Neural crest cell (in vitro differentiated cells): ENCODE measurements around the gene ORC3. TPM values are rescaled to one million over a fixed set of nuclear protein-coding genes. Genes with fewer than 3 reads are reported as not detected.

Experiments
- DNase-seq: peaks from one replicate; pipeline ENCODE4 v3.0.0; 2021; ENCODE audit warnings: low read depth, mixed read lengths, low spot score
- H3K27ac Mint-ChIP-seq: one replicate; pipeline ENCODE4 v1.8.0; 2021; ENCODE audit warnings: mild to moderate bottlenecking, mixed read lengths; ENCODE audit not compliant: unreplicated experiment
- H3K27me3 Mint-ChIP-seq: 2 replicates; pipeline ENCODE4 v1.8.0; 2021; ENCODE audit warnings: low read depth, mild to moderate bottlenecking, mixed read lengths
- H3K36me3 Mint-ChIP-seq: 2 replicates; pipeline ENCODE4 v1.8.0; 2021; ENCODE audit warnings: low read depth, mild to moderate bottlenecking, mixed read lengths
- H3K4me1 Mint-ChIP-seq: 2 replicates; pipeline ENCODE4 v1.8.0; 2021; ENCODE audit warnings: mixed read lengths
- H3K4me3 Mint-ChIP-seq: one replicate; pipeline ENCODE4 v1.8.0; 2021; ENCODE audit warnings: mild to moderate bottlenecking, mixed read lengths
- H3K9me3 Mint-ChIP-seq: 2 replicates; pipeline ENCODE4 v1.8.0; 2021; ENCODE audit warnings: mixed read lengths
- total RNA-seq: library from RNA; stranded (reverse); gene quantifications from 2 replicates; pipeline ENCODE4 v1.2.1, GENCODE V29; 2021
- TF ChIP-seq, protein P1 (sequence below): fragments of 200-600 bp; sonication (generic); conservative IDR thresholded peaks from 2 replicates; pipeline ENCODE4 v1.5.0; 2021; ENCODE audit warnings: antibody characterized with exemption, mild to moderate bottlenecking

Gene ORC3
- total RNA-seq, 1 donor from 2014 or later = 37.3 TPM

DNA sequence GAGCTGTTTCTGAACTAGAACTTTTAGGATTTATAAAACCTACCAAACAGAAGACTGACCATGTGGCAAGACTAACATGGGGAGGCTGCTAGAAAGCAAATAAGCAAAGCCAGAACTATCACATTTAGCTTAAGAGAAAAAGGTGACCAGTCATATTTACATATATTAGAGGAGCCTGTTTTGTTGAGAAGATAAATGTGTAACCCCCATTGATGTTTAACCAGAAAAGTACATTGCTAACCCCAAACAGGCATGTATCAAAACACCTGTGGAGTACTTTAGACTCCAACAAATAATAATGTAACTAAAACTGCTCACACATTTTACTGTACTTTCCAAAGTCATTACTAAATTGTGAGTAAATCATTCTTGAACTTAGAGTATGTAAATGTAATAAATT lies 77.1 kb downstream of the ORC3 start:
- Mint-ChIP-seq H3K36me3 (peaks cover 15% of the 10 kb centered on the region), H3K27ac (no peak overlapping the region), H3K27me3 (no peaks in the 10 kb centered on the region), H3K4me3 (no peak overlapping the region), H3K9me3 (no peaks in the 10 kb centered on the region), H3K4me1 (peaks cover 4% of the 10 kb centered on the region)
- no peak for DNase-seq
- TF ChIP-seq, protein P1, sequence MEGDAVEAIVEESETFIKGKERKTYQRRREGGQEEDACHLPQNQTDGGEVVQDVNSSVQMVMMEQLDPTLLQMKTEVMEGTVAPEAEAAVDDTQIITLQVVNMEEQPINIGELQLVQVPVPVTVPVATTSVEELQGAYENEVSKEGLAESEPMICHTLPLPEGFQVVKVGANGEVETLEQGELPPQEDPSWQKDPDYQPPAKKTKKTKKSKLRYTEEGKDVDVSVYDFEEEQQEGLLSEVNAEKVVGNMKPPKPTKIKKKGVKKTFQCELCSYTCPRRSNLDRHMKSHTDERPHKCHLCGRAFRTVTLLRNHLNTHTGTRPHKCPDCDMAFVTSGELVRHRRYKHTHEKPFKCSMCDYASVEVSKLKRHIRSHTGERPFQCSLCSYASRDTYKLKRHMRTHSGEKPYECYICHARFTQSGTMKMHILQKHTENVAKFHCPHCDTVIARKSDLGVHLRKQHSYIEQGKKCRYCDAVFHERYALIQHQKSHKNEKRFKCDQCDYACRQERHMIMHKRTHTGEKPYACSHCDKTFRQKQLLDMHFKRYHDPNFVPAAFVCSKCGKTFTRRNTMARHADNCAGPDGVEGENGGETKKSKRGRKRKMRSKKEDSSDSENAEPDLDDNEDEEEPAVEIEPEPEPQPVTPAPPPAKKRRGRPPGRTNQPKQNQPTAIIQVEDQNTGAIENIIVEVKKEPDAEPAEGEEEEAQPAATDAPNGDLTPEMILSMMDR = no peak

DNA sequence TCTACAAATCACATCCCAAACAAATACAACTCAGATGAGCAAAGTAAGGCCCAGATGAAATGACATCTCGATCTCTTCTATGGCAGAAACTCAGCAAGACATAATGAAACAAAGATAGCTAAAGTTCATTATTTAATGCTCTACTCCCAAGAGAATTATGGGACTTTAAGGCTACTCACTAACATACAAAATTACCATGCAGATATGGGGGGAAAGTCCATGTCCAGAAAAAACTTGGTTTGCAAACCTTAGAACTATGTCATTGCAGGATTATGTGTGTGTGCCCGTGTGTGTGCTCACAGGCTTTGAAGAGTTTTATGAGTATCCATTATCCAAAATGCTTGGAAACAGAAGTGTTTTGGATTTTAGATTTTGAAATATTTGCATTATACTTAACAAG lies 78.1 kb downstream of the ORC3 start:
- no peaks in the 10 kb centered on the region for H3K9me3 Mint-ChIP-seq
- H3K4me3 Mint-ChIP-seq = no peak overlapping the region
- no peaks in the 10 kb centered on the region for H3K27me3 Mint-ChIP-seq
- peaks cover 18% of the 10 kb centered on the region for H3K36me3 Mint-ChIP-seq
- TF ChIP-seq, protein P1 = no peak
- H3K27ac Mint-ChIP-seq = no peak overlapping the region
- DNase-seq = no peak
- H3K4me1 Mint-ChIP-seq = peaks cover 4% of the 10 kb centered on the region

DNA sequence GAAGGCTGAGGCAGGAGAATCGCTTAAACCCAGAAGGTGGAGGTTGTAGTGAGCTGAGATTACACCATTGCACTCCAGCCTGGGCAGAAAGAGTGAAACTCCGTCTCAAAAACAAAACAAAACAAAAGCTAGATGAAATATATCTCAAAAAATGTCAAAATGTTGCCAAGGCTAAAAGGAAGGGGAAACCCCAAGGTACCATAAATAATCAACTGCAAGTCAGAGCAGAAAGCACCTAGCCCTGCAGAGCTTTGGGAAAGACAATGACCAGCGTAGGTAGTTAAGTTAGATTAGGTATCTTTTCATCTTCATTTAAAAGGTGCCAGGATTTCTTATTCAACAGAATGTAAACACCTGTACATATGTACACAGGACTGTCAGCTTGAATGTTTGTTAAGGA lies 79.1 kb downstream of the ORC3 start:
- Mint-ChIP-seq H3K27ac (no peak overlapping the region), H3K36me3 (peaks cover 18% of the 10 kb centered on the region), H3K4me3 (no peak overlapping the region), H3K27me3 (no peaks in the 10 kb centered on the region), H3K4me1 (no peaks in the 10 kb centered on the region), H3K9me3 (no peaks in the 10 kb centered on the region)
- TF ChIP-seq, protein P1 = no peak
- no peak for DNase-seq

DNA sequence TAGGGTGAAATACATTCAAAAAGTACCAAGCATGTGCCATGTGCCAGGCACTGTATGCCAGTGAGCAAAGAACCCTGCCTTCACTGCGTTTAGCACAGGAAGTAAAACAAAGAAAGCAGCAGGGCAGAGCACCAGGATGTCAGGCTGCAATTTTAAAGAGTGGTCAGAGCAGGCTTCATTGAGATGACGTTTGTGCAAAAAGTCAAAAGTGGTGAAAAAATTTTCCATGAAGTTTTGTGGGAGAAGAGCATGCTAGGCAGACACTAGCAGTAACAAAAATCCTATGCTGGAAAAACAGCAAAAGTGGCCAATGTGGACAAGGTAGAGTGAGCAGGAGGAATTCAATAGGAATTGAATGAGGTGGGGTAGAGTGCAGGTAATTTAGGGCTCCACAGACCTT lies 80.8 kb downstream of the ORC3 start:
- Mint-ChIP-seq H3K27me3 (no peaks in the 10 kb centered on the region), H3K4me3 (no peak overlapping the region), H3K9me3 (no peaks in the 10 kb centered on the region), H3K27ac (no peak overlapping the region), H3K4me1 (no peaks in the 10 kb centered on the region), H3K36me3 (peaks cover 21% of the 10 kb centered on the region)
- TF ChIP-seq, protein P1 = no peak
- no peak for DNase-seq

DNA sequence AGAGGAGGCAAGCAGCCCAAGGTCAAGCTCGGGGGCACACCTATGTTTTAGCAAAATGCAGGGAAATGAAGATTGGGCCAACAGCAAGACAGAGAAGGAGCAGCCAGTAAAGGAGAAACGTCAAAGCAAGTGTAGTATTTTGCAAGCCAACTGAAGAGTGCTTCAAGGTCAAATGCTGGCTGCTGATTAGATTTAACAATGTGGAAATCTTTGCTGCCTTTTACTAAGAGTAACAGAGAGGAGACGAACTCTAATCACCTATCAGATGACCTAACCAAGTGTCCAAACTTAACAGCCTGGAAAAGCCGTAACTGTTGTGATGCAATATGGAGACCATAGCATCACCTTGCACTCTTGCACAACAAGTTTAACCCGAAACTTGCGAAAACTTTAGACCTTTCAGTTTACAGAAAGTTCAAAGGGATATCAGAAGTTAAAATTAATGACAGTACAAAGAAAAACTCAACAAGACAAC lies 81.7 kb downstream of the ORC3 start:
- H3K27me3 Mint-ChIP-seq = no peaks in the 10 kb centered on the region
- no peak overlapping the region for H3K27ac Mint-ChIP-seq
- no peak overlapping the region for H3K4me3 Mint-ChIP-seq
- TF ChIP-seq, protein P1 = no peak
- H3K36me3 Mint-ChIP-seq = peaks cover 21% of the 10 kb centered on the region
- no peaks in the 10 kb centered on the region for H3K9me3 Mint-ChIP-seq
- H3K4me1 Mint-ChIP-seq = no peaks in the 10 kb centered on the region
- no peak for DNase-seq

DNA sequence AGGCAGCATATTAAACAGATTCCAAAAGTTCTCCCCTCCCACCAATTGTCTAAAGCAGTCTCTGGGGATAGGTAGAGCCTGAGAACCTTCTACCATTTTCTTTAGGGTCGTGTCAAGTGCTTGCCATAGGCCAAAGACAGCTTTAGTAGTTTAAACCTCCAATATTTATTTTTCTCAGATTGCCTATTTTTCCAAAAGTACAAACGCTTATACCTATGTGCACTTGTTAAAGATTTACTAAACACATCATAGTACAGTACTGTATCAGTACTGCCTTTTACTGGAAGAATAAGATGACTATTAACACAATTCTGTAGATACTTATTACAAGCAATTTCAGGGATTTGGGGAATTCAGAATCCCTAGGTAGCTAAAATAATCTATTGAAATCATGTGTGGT lies 82.7 kb downstream of the ORC3 start:
- peaks cover 23% of the 10 kb centered on the region for H3K36me3 Mint-ChIP-seq
- H3K27ac Mint-ChIP-seq = no peak overlapping the region
- H3K27me3 Mint-ChIP-seq = no peaks in the 10 kb centered on the region
- H3K4me1 Mint-ChIP-seq = no peaks in the 10 kb centered on the region
- no peak overlapping the region for H3K4me3 Mint-ChIP-seq
- DNase-seq = no peak
- H3K9me3 Mint-ChIP-seq = no peaks in the 10 kb centered on the region
- TF ChIP-seq, protein P1 = no peak
